Upper lobe of left lung (tissue), 4 donors: Measurements from ENCODE around the gene STIM2.

Experiments
- CTCF ChIP-seq, 6 experiments: fragments of 450-650 bp in 4 of 6; fragments of 200-600 bp in 2 of 6; sonication (generic) in 2 of 6; IDR thresholded peaks; one replicate each; pipeline ENCODE4 v1.5.1; 2016 to 2019; ENCODE audit warnings: antibody characterized with exemption in 6 of 6
- POLR2A ChIP-seq, 4 donors: fragments of 450-650 bp; IDR thresholded peaks; one replicate each; pipeline ENCODE4 v1.5.1; 2016 to 2017; ENCODE audit warnings: antibody characterized with exemption in 4 of 4, mild to moderate bottlenecking in 2 of 4
- POLR2AphosphoS5 ChIP-seq, 2 donors: sonication (generic); formaldehyde crosslinking; IDR thresholded peaks; one replicate each; pipeline ENCODE4 v1.5.1; 2017; ENCODE audit warnings: antibody characterized with exemption in 2 of 2

GRCh38 chr4:26826721-26827120 is 33.9 kb upstream of the STIM2 start:
- TF ChIP-seq CTCF (IDR thresholded peaks at IDR 0.05), result no peak
- TF ChIP-seq POLR2A (IDR thresholded peaks at IDR 0.05), result no peak
- TF ChIP-seq POLR2AphosphoS5 (IDR thresholded peaks at IDR 0.05), result peak in 1 of 2 donors; percentile 45
